NCI-H2107 treated with DMSO at 0.1 percent for 48 hours (cell line): ENCODE measurements around the gene IPO7.
"Not testable (repeated sequence)": the region's sequence is repeated elsewhere in the genome, so short reads cannot be mapped to it uniquely, and the experiment has no call there.

Source experiments
- DNase-seq: peaks from one replicate; lab custom pipeline; 2025; ENCODE audit not compliant: unreplicated experiment; lab: John Stamatoyannopoulos, UW

IPO7 gene

GRCh38 chr11:9384535-9385326, at the start of gene IPO7:
IPO7 (plus strand) TSS chr11:9384652; CDS start chr11:9384764, 112 bp downstream.
- peak; percentile 75 for DNase-seq

DNA sequence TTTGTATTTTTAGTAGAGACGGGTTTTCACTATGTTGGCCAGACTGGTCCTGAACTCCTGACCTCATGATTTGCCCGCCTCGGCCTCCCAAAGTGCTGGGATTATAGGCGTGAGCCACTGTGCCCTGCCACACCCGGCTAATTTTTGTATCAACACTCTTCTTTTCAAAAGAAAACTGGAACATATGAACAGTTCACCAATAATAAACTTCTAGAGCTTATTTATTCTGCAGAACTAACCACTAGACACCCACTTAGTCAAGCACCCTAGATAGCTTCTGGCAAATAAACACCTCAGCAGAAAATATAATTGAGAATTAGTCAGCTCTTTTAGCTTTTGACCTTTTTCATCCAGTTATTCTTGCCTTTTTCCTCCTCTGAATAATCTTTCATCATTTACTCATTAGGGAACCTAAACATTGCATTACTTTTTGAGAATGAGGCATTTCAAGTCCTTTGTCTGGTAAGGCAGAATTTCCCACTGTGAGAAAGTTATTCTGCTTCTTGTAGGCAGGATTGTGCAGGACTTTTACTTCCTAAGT, 42.7 kb upstream of the IPO7 start:
- no peak for DNase-seq

GRCh38 chr11:9344061-9344680, 40.3 kb upstream of the IPO7 start:
- no peak for DNase-seq

DNA sequence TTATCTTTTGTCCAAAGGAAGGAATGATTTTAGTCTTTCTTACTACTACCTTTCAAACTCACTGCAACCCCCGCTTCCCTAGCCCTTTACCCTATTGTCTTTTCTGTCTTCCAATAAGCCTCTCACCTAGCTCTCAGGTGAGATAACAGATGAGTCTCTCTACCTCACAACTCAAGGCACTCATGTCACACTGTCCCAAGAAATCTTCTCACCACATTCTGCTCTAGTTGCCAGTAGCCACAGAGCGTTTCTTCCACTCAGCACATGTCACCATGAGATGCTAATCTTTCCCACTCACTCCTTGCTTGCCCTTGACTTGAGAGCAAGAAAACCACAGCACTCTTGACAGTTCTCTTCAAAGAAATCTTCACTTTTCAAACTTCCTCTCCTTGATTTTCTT, 37.4 kb upstream of the IPO7 start:
- DNase-seq: no peak

DNA sequence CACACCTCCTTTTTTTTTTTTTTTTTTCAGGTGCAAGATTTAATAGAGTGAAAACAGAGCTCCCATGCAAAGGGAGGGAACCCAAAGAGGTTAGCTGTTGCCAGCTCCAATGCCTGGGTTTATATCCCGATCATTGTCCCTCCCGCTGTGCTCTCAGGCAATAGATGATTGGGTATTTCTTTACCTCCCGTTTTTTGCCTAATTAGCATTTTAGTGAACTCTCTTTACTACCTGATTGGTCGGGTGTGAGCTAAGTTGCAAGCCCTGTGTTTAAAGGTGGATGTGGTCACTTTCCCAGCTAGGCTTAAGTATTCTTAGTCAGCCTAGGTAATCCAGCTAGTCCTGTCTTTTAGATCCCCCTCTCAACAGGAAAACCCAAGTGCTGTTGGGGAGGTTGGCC, 36.7 kb upstream of the IPO7 start:
- not testable (repeated sequence) for DNase-seq

GRCh38 chr11:9351321-9351881, 33.1 kb upstream of the IPO7 start:
- no peak for DNase-seq

GRCh38 chr11:9357041-9357440, 27.4 kb upstream of the IPO7 start:
- DNase-seq: no peak

- DNase-seq: not testable (repeated sequence)
Observed at GRCh38 chr11:9360862-9361622, 23.4 kb upstream of the IPO7 start.

DNA sequence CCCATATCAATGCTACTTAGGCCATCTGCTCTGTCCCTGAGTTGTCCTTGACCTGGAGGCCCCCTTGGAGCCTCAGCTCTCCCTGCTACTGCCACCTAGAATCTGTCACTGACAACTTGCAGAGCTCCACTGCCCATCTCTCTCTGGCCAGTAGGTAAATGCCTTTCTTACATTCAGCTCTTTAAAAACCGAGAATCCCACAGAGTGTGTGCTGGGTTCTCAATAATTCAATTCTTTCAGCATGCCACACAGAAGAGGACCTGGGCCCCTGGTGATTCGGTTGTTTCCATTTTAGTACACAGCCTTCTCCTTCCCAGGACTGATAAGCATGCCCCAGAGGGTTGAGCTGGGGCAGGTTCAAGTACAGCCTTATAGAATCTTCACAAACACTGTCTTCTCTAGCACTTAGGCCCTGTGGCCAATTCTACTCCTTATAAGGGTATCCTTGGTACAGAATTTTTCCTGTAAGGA, 22.0 kb upstream of the IPO7 start:
- DNase-seq: no peak

DNA sequence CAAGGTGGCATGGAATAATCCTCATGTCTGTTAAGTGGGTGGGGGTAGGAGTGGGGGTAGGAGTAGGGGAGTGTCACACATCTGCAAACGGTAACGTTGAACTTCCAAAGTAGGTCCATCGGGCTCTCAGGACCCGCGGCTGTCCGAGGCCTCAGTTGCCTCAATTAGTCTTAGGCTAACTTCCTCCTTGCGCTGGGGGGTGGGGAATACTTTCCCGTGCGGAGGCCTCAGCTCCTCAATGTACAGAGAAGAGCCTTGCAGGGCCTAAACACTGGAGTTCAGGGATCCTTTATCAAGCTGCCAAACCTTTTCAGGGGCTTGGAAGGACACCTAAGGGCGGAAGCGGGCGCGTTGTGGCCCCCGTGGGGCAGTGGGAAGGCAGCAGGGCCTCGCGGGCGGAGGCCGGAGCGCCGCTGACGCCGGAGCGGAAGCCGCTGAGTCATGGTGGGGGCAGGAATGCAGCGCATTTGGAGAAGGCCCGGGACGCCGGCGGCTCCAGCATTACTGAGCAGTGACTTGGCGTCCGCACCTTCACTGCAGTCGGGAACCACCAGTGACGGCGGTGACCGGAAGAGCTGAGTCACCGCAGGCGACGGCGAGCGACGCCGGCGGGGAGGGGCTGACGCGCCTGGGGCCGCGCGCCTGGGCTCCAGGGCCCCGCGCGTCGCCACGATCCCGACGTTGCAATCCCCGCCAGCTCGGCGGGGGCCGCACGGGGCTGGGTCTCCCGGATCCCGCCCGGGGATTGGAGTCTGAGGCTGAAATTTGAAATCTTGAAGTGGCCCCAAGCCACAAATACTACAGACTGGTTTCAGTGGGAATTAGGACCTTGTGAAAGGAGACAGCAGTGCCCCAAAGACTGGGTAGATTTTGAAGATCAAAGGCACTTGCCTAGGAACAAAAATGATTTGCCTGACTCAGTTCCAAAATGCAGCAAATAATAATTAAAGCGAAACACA, 20.2 kb upstream of the IPO7 start:
- peak; percentile 59 for DNase-seq

GRCh38 chr11:9367551-9367950, 16.9 kb upstream of the IPO7 start:
- no peak for DNase-seq

DNA sequence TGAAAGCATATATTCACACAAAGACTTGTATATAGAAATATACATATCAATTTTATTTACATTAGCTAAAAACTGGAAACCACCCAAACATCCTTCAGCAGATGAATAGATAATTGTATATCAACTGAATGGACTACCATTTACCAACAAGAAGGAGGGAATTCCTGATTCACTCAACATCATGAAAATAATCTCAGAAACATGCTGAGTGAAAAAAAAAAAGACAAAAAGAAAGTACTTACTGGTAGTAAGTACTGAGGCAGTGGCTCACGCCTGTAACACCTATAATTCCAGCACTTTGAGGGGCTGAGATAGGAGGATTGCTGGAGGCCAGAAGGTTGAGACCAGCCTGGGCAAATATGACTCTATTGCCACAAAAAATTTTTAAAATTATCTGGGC, 7.4 kb upstream of the IPO7 start:
- DNase-seq: no peak

- DNase-seq: no peak
Observed at GRCh38 chr11:9379041-9379440, 5.4 kb upstream of the IPO7 start.

GRCh38 chr11:9380773-9381172, 3.7 kb upstream of the IPO7 start:
- no peak for DNase-seq

DNA sequence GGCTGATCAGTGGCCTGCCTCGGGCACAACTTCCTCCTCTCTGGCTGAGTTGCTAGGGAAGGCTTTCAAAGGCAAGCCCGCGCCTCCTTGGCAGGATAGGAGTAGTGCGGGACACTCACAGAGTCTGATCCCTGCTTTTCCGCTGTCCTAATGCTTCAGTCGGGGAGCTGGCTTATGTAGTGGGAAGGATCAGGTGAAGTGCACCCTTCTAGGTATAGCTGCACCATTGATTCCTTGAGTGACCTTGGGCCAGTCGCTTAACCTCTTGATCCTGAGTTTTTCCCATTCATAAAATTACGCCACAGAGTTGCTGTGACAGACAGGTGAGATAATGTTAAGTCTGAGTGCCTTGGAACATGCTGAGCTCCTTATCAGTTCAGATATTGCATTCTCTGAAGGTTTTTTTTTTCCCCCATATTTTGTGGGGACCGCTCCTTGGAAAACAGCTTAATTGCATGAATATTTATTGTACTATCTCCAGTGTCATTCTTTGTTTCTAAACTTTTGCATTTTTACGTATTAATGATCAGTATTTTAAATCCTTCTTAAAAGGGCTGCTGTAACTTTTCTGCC, 961 bp downstream of the IPO7 start:
- DNase-seq: no peak

DNA sequence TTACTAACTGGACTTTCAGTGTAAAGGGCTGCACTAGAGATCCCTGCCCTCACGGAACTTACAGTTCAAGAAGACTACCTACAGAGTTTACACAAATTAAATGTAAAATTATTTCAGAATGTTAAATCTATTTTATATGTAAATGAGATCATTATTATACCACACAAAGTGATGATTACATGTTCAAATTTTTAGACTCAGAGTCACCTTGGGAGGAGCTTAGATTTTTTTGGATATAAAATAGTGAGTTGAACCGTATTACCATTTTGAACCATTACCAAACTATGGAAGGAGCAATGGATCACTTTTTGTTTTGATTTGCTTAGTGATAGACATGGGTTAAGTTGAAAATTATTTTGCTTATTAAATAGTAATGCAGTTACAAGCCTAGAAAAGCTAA, 1.6 kb downstream of the IPO7 start:
- DNase-seq: no peak

DNA sequence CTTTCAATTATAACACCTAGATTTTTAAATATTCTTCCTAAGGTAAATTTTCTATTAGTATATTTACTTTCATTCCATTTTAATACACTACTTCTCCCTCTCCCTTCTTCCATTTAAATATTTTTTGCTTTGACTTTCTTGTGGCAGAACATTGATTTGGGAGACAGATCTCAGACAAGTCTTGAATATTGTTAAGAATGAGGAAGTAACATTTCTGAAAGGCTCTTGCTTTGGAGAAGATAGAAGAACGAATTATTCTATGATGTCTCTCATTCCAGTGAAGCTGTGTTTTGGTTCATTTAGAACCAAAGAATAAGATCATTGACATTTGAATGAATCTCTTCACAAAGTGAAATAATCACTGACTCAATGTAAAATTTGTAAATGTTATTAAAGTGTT, 2.4 kb downstream of the IPO7 start:
- no peak for DNase-seq

- no peak for DNase-seq
Observed at GRCh38 chr11:9396310-9396709, 11.9 kb downstream of the IPO7 start.

DNA sequence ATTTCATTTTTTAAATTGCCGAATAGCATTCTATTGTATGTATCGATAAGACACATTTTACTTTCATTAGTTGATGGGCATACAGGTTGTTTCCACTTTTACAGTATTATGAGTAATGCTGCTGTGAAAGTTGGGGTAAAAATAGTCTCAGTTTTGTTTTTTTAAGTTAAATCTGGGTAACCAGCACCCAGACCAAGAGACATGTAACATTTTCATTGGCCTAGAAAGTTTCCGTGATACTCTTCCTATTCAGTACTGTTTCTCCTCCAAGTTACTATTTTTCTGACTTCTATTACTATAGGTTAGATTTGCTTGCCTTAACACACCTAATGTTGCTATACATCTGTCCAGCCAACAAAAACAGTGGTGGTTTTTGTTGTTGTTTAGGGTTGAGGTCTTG, 12.3 kb downstream of the IPO7 start:
- DNase-seq: no peak
